HG03558 (cell line): ENCODE results near the gene FGGY.

ENCODE experiments used
- ATAC-seq: cut with Tn5 transposase; IDR thresholded peaks from one replicate; pipeline ENCODE4 v1.9.1; 2021; ENCODE audit warnings: moderate number of reproducible peaks; ENCODE audit not compliant: unreplicated experiment; ENCODE audit errors: extremely low read depth

Gene FGGY

GRCh38 chr1:59409549-59409948 is 112.7 kb downstream of the FGGY start:
- ATAC-seq, result no peak

GRCh38 chr1:59409986-59410385 is 113.1 kb downstream of the FGGY start:
- no peak for ATAC-seq

- ATAC-seq, result no peak
Measured at GRCh38 chr1:59410457-59410856, 113.6 kb downstream of the FGGY start.

GRCh38 chr1:59411147-59411546 is 114.3 kb downstream of the FGGY start:
- ATAC-seq, result no peak

- ATAC-seq, result no peak
Measured at GRCh38 chr1:59412718-59413326, 115.9 kb downstream of the FGGY start.

GRCh38 chr1:59413327-59413720 is 116.4 kb downstream of the FGGY start:
- ATAC-seq, result no peak

GRCh38 chr1:59414406-59415133 is 117.7 kb downstream of the FGGY start:
- ATAC-seq, result no peak

GRCh38 chr1:59415286-59415850 is 118.5 kb downstream of the FGGY start:
- ATAC-seq, result no peak

- no peak for ATAC-seq
Measured at GRCh38 chr1:59415881-59416280, 119.0 kb downstream of the FGGY start.

GRCh38 chr1:59417406-59417805 is 120.5 kb downstream of the FGGY start:
- no peak for ATAC-seq

- no peak for ATAC-seq
Measured at GRCh38 chr1:59418363-59419144, 121.7 kb downstream of the FGGY start.

GRCh38 chr1:59419361-59420140 is 122.7 kb downstream of the FGGY start:
- no peak for ATAC-seq

GRCh38 chr1:59421232-59421920 is 124.5 kb downstream of the FGGY start:
- ATAC-seq, result no peak

- ATAC-seq, result no peak
Measured at GRCh38 chr1:59422921-59423575, 126.2 kb downstream of the FGGY start.

GRCh38 chr1:59427155-59427554 is 130.3 kb downstream of the FGGY start:
- no peak for ATAC-seq

- ATAC-seq, result no peak
Measured at GRCh38 chr1:59427784-59428183, 130.9 kb downstream of the FGGY start.

GRCh38 chr1:59428828-59429227 is 131.9 kb downstream of the FGGY start:
- ATAC-seq, result no peak

- ATAC-seq, result no peak
Measured at GRCh38 chr1:59429656-59430055, 132.8 kb downstream of the FGGY start.
